Endothelial cell of umbilical vein (primary cell): ENCODE data around the gene PITPNB. TPM values are rescaled to one million over a fixed set of nuclear protein-coding genes. Genes with fewer than 3 reads are reported as not detected.
A peak's percentile ranks its signal among the peaks of the same experiment; 100 is the strongest.

Experiments
- BruUV-seq: library from RNA; stranded (reverse); fragments of 400-500 nt; replicated peaks from 2 replicates; lab custom pipeline; 2021; lab: Mats Ljungman, UMichigan
- CTCF ChIA-PET: fragments of 300-600, 350-600 bp; sonication (Branson Sonifier 250); formaldehyde crosslinking; loops from one replicate; lab custom pipeline; 2021; ENCODE audit warnings: antibody characterized with exemption, inconsistent platforms; lab: Charles Lee
- POLR2A ChIA-PET: fragments of 300-600, 350-600 bp; sonication (Branson Sonifier 250); formaldehyde crosslinking; loops from one replicate; lab custom pipeline; 2021; ENCODE audit warnings: antibody characterized with exemption, inconsistent platforms; lab: Charles Lee
- DNase-seq: peaks from one replicate; pipeline ENCODE4 v3.0.0-alpha.2; 2011; ENCODE audit warnings: low read depth, low spot score
- FAIRE-seq: peaks from 2 replicates; lab custom pipeline; 2011; peaks lifted over from hg19 to GRCh38; lab: Jason Lieb, UNC
- H2AFZ ChIP-seq: 2 replicates; pipeline ENCODE4 v1.6.0; 2012; ENCODE audit warnings: low read depth, low read length, control low read depth, inconsistent platforms
- H3K27ac ChIP-seq: 2 replicates; pipeline ENCODE4 v1.5.1; 2011; ENCODE audit warnings: low read depth, mild to moderate bottlenecking, control low read depth, low read length, moderate library complexity; ENCODE audit not compliant: insufficient read depth
- H3K27me3 ChIP-seq, 2 experiments: 2 replicates each; pipeline versions ENCODE4 v1.6.0 to v1.6.1; 2011; ENCODE audit warnings: low read length in 2 of 2, mixed read lengths in 1 of 2; ENCODE audit not compliant: control insufficient read depth in 2 of 2, insufficient read depth in 2 of 2
- H3K36me3 ChIP-seq, 2 experiments: 2 replicates in 1 of 2; 3 replicates in 1 of 2; pipeline ENCODE4 v1.5.1; 2011; ENCODE audit warnings: low read length in 2 of 2, mild to moderate bottlenecking in 1 of 2, moderate library complexity in 1 of 2; ENCODE audit not compliant: control insufficient read depth in 2 of 2, insufficient read depth in 2 of 2; ENCODE audit errors: extremely low read depth in 1 of 2
- H3K4me1 ChIP-seq: 3 replicates; pipeline ENCODE4 v1.5.1; 2011; ENCODE audit warnings: mild to moderate bottlenecking, low read length; ENCODE audit not compliant: control insufficient read depth, insufficient read depth; ENCODE audit errors: extremely low read depth
- H3K4me2 ChIP-seq: 2 replicates; pipeline ENCODE4 v1.6.1; 2011; ENCODE audit warnings: low read length, control low read depth, mixed read lengths; ENCODE audit not compliant: insufficient read depth
- H3K4me3 ChIP-seq, 3 experiments: fragments of 200-600 bp in 1 of 3; sonication (generic), shearing (Covaris generic) in 1 of 3; replicated peaks in 1 of 3; 2 replicates each; pipeline ENCODE4 v1.5.1; 2011 to 2016; ENCODE audit warnings: control low read depth in 3 of 3, low read length in 3 of 3, mild to moderate bottlenecking in 2 of 3, inconsistent platforms in 1 of 3, low read depth in 1 of 3, moderate library complexity in 1 of 3; ENCODE audit not compliant: insufficient read depth in 1 of 3
- H3K79me2 ChIP-seq: 2 replicates; pipeline ENCODE4 v1.6.0; 2012; ENCODE audit warnings: low read length, inconsistent platforms; ENCODE audit not compliant: control insufficient read depth, insufficient read depth
- H3K9ac ChIP-seq: replicated peaks from 2 replicates; pipeline ENCODE3; 2011; ENCODE audit warnings: low read length, control low read depth; ENCODE audit not compliant: insufficient read depth; ENCODE audit errors: extremely low read depth
- H3K9me1 ChIP-seq: replicated peaks from 3 replicates; pipeline ENCODE4 v1.6.0; 2011; ENCODE audit warnings: mild to moderate bottlenecking, low read length; ENCODE audit not compliant: control insufficient read depth, insufficient read depth; ENCODE audit errors: extremely low read depth
- H3K9me3 ChIP-seq: replicated peaks from 2 replicates; pipeline ENCODE4 v1.5.1; 2012; ENCODE audit warnings: low read length, inconsistent platforms; ENCODE audit not compliant: control insufficient read depth, insufficient read depth
- H4K20me1 ChIP-seq: replicated peaks from 2 replicates; pipeline ENCODE3; 2011; ENCODE audit warnings: mild to moderate bottlenecking, low read length; ENCODE audit not compliant: control insufficient read depth, insufficient read depth; ENCODE audit errors: extremely low read depth
- EZH2 ChIP-seq: IDR thresholded peaks from 2 replicates; pipeline ENCODE4 v1.6.1; 2012; ENCODE audit warnings: borderline replicate concordance, low read depth, mild to moderate bottlenecking, moderate library complexity, low read length, inconsistent platforms; ENCODE audit not compliant: severe bottlenecking
- FOS ChIP-seq: IDR thresholded peaks from 2 replicates; pipeline ENCODE4 v1.6.1; 2011; ENCODE audit warnings: mild to moderate bottlenecking, low read length, moderate library complexity, borderline replicate concordance; ENCODE audit not compliant: insufficient read depth
- GATA2 ChIP-seq: IDR thresholded peaks from 2 replicates; pipeline ENCODE4 v1.7.0; 2011; ENCODE audit warnings: low read depth, mild to moderate bottlenecking, moderate library complexity, mixed read lengths, low read length; ENCODE audit not compliant: insufficient read length, insufficient read depth
- JUN ChIP-seq: IDR thresholded peaks from 2 replicates; pipeline ENCODE4 v1.6.1; 2011; ENCODE audit warnings: borderline replicate concordance, low read depth; ENCODE audit not compliant: insufficient read length, insufficient read depth
- MAX ChIP-seq: IDR thresholded peaks from 2 replicates; pipeline ENCODE4 v1.6.1; 2011; ENCODE audit not compliant: insufficient read depth, insufficient read length
- POLR2A ChIP-seq: IDR thresholded peaks from 2 replicates; pipeline ENCODE4 v1.6.1; 2012; ENCODE audit warnings: low read depth, mild to moderate bottlenecking, control low read depth, low read length
- POLR2AphosphoS5 ChIP-seq: IDR thresholded peaks from 2 replicates; pipeline ENCODE4 v1.6.1; 2012; ENCODE audit warnings: low read depth, mild to moderate bottlenecking, control low read depth, low read length, moderate library complexity; ENCODE audit not compliant: insufficient read depth
- dilution Hi-C: fragments of 300-500 bp; cut with MboI; formaldehyde crosslinking; loops from one replicate; pipeline ENCODE4 v1.15.0; 2019; ENCODE audit warnings: low sequenced_read_pairs; ENCODE audit not compliant: extremely low pct_ligation_motif_present
- intact Hi-C: fragments of 100-400 bp; cut with micrococcal nuclease; formaldehyde crosslinking; loops from one replicate; pipeline ENCODE4 v1.10.0; 2022
- polyA plus RNA-seq, 4 experiments: library from polyadenylated mRNA; depleted of rRNA in 3 of 4; stranded (reverse) in 3 of 4; unstranded in 1 of 4; fragments of >200 nt; gene quantifications; 2 replicates each; pipeline versions ENCODE4 v1.2.1 to v1.2.3, GENCODE V29; 2011 to 2012; ENCODE audit warnings: missing spikeins in 1 of 4
- total RNA-seq: library from RNA; stranded (reverse); gene quantifications from 2 replicates; pipeline ENCODE4 v1.2.3, GENCODE V29; 2021
- TF ChIP-seq, protein P1 (sequence below), 2 donors: IDR thresholded peaks; 1 replicate in 1 of 2; 2 replicates in 1 of 2; pipeline ENCODE4 v1.5.1; 2011; ENCODE audit warnings: low read length in 2 of 2, mild to moderate bottlenecking in 2 of 2, moderate library complexity in 2 of 2, control low read depth in 1 of 2, inconsistent platforms in 1 of 2, low read depth in 1 of 2; ENCODE audit not compliant: insufficient read depth in 1 of 2; ENCODE audit errors: extremely low read depth in 1 of 2

PITPNB gene
- total and polyA plus RNA-seq, 2 donors (not counting 3 experiments of a cell fraction or from before 2014, with no cell fraction given) = 29.7 to 108 TPM

DNA sequence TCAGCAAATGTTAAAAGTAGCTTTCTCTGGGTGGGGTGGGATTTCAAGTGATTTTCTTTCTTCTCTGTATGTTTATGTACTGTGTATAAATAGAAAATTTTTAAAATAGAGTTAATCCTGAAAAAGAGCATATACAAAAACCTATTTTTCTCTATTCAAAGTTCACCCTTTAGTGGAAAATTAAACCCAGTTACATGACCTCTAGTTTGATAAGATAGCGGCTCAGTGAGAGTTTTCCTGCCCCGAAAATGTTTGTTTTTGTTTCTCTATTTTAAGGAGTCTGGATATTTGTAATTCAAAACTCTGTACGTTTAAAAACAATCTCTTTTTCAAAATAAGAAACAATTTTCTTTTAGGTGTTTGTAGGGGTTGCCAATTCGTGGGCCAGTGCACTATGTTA, 42.1 kb upstream of the PITPNB start:
- H3K36me3 ChIP-seq = no peaks in the 10 kb centered on the region
- H3K27ac ChIP-seq = no peak overlapping the region
- H3K4me3 ChIP-seq = no peak overlapping the region
- no peaks in the 10 kb centered on the region for H4K20me1 ChIP-seq
- intact Hi-C loops (no loop called here), dilution Hi-C loops (no loop called here)
- no peak overlapping the region for H3K4me2 ChIP-seq
- ChIA-PET CTCF (interaction anchor here (1.3 kb wide), 1 partner anchor 22 kb away, joined by 4 read pairs; no protein-coding TSS in a partner anchor), POLR2A (no interaction called here)
- H3K9me3 ChIP-seq = no peaks in the 10 kb centered on the region
- no peaks in the 10 kb centered on the region for H3K79me2 ChIP-seq
- H3K4me1 ChIP-seq = peaks cover 10% of the 10 kb centered on the region
- TF ChIP-seq EZH2 (no peak), JUN (no peak), POLR2AphosphoS5 (no peak), FOS (no peak), GATA2 (no peak), POLR2A (no peak), MAX (no peak)
- TF ChIP-seq, protein P1, sequence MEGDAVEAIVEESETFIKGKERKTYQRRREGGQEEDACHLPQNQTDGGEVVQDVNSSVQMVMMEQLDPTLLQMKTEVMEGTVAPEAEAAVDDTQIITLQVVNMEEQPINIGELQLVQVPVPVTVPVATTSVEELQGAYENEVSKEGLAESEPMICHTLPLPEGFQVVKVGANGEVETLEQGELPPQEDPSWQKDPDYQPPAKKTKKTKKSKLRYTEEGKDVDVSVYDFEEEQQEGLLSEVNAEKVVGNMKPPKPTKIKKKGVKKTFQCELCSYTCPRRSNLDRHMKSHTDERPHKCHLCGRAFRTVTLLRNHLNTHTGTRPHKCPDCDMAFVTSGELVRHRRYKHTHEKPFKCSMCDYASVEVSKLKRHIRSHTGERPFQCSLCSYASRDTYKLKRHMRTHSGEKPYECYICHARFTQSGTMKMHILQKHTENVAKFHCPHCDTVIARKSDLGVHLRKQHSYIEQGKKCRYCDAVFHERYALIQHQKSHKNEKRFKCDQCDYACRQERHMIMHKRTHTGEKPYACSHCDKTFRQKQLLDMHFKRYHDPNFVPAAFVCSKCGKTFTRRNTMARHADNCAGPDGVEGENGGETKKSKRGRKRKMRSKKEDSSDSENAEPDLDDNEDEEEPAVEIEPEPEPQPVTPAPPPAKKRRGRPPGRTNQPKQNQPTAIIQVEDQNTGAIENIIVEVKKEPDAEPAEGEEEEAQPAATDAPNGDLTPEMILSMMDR (IDR thresholded peaks at IDR 0.05; ENCODE audit: extremely low read depth in 1 of 2, insufficient read depth in 1 of 2, low read depth in 1 of 2, low read length in 2 of 2) = no peak
- H2AFZ ChIP-seq = no peak overlapping the region
- no peaks in the 10 kb centered on the region for H3K27me3 ChIP-seq
- DNase-seq (peak; percentile 9), FAIRE-seq (peak; percentile 4)
- no peaks in the 10 kb centered on the region for H3K9me1 ChIP-seq
- H3K9ac ChIP-seq = no peak overlapping the region
- no TSS peak for BruUV-seq
